ENCODE results near the gene NOP53. TPM values are rescaled to one million over a fixed set of nuclear protein-coding genes. Genes with fewer than 3 reads are reported as not detected.

The NOP53 gene
- total and polyA plus RNA-seq, 2 of the 13 experiments (the other 11 are each of a cell fraction or from before 2014, with no cell fraction given), result 53.9 to 141 TPM

GRCh38 chr19:47725759-47726401, 19.5 kb upstream of the NOP53 start (continued):
- TF ChIP-seq, protein P1, sequence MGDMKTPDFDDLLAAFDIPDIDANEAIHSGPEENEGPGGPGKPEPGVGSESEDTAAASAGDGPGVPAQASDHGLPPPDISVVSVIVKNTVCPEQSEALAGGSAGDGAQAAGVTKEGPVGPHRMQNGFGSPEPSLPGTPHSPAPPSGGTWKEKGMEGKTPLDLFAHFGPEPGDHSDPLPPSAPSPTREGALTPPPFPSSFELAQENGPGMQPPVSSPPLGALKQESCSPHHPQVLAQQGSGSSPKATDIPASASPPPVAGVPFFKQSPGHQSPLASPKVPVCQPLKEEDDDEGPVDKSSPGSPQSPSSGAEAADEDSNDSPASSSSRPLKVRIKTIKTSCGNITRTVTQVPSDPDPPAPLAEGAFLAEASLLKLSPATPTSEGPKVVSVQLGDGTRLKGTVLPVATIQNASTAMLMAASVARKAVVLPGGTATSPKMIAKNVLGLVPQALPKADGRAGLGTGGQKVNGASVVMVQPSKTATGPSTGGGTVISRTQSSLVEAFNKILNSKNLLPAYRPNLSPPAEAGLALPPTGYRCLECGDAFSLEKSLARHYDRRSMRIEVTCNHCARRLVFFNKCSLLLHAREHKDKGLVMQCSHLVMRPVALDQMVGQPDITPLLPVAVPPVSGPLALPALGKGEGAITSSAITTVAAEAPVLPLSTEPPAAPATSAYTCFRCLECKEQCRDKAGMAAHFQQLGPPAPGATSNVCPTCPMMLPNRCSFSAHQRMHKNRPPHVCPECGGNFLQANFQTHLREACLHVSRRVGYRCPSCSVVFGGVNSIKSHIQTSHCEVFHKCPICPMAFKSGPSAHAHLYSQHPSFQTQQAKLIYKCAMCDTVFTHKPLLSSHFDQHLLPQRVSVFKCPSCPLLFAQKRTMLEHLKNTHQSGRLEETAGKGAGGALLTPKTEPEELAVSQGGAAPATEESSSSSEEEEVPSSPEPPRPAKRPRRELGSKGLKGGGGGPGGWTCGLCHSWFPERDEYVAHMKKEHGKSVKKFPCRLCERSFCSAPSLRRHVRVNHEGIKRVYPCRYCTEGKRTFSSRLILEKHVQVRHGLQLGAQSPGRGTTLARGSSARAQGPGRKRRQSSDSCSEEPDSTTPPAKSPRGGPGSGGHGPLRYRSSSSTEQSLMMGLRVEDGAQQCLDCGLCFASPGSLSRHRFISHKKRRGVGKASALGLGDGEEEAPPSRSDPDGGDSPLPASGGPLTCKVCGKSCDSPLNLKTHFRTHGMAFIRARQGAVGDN (CRISPR knock-in tag; IDR thresholded peaks at IDR 0.05), result peak; percentile 61
- TF ChIP-seq ATF6 (CRISPR knock-in tag; conservative IDR thresholded peaks at IDR 0.05) (no peak), DDIT3 (CRISPR knock-in tag; IDR thresholded peaks at IDR 0.05) (no peak), HOXA3 (CRISPR knock-in tag; IDR thresholded peaks at IDR 0.05) (peak; percentile 45), ZFX (CRISPR knock-in tag; IDR thresholded peaks at IDR 0.05; ENCODE audit: low read depth) (peak; percentile 24; the same call in 1 of the 2 replicates), FIP1L1 (IDR thresholded peaks at IDR 0.05; ENCODE audit: borderline replicate concordance, insufficient read depth, low read depth, low read length) (no peak), MEIS1 (CRISPR knock-in tag; IDR thresholded peaks at IDR 0.05; ENCODE audit: borderline replicate concordance) (no peak), KDM1A (CRISPR knock-in tag; IDR thresholded peaks at IDR 0.05) (no peak), ETV6 (CRISPR knock-in tag; conservative IDR thresholded peaks at IDR 0.05) (no peak), PCBP1 (IDR thresholded peaks at IDR 0.05; ENCODE audit: borderline replicate concordance, low read depth, low read length) (no peak), RFXAP (CRISPR knock-in tag; IDR thresholded peaks at IDR 0.05; ENCODE audit: borderline replicate concordance) (no peak)
